ENCODE data around the gene SKOR1.
A peak's percentile ranks its signal among the peaks of the same experiment; 100 is the strongest.

The SKOR1 gene

DNA sequence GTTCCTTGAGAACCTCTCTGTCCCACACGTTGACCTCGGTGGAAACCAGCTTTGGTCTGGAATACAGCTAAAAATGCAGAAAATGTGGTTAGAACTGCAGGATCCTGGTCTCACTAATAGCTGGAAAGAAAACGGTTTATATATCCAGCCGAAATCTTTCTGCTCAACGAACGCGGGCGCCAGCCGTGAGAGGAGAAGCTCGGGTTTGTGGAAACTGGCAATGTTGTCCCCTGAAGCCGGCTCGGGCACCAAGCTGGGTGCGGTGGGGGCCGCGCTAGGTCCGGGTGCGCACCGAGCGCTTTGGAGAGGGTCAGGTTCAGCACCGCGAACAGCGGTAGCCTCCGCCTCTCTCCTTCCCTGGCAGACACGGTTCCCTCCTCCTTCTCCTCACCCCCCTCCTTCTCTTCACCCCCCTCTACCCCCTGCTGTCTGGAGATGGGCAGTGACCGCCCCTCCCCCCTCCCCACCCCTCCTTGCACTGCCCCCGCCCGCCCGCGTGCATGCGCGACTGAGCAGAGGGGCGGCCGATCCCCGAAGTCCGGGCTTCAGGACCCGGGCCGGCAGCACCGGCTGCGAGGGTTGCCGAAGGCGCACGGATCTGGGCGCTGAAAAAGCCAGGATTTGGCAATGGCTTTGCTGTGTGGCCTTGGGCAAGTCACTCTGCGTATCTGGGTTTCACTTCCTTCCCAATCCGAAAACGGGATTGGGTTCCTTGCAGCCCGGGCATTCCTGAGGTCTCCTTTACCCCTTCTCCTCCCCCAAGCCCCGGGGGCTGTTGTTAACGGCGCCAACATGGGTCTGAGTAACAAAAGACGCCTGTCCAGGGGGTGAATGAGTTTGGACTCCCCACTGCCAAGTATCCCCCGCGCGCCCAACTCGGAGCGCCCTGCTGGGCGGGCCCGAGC, at the start of gene SKOR1:
TSS of gene SKOR1 (plus strand) at position 534 of the 905 bp plus-strand sequence. CDS start at position 628, 94 bp downstream.
- Histone ChIP-seq H3K4me3 (ENCODE audit: low read depth, low read length) (peak within 1 kb of the TSS; percentile 48), H3K9ac (ENCODE audit: low read depth, low read length) (no peak within 1 kb of the TSS), H3K36me3 (ENCODE audit: control insufficient read depth, insufficient read depth, low read length) (no peaks in the 10 kb centered on the region), H3K27me3 (ENCODE audit: control insufficient read depth, insufficient read depth, low read length) (peaks cover 92% of the 10 kb centered on the region), H3K4me1 (ENCODE audit: control insufficient read depth, insufficient read depth, low read length) (peaks cover 7% of the 10 kb centered on the region), H3K9me3 (ENCODE audit: control insufficient read depth, insufficient read depth, low read length) (no peaks in the 10 kb centered on the region)

DNA sequence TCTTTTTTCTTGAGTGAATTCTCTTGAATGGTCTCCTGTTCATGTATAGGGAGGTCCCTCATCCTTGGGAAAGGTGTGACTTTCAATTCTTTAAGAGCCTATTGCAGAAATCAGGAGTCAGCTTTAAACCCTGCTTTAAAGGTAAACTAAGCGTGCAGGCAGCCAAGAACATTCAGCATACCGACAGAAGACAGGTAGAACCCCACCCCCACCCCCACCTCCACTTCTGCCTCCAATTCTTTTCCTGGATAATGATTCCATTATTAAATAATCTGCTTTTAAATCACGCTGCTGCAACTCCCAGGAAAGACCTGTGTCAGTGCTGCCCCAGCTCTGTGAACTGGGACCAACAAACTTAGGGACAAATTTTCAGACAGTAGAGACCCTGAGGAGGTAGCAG, 49.3 kb upstream of the SKOR1 start:
- H3K4me1 ChIP-seq (ENCODE audit: control insufficient read depth, insufficient read depth, low read length) = peaks cover 14% of the 10 kb centered on the region
- no peak overlapping the region for H3K9ac ChIP-seq (ENCODE audit: low read depth, low read length)
- H3K9me3 ChIP-seq (ENCODE audit: control insufficient read depth, insufficient read depth, low read length) = no peaks in the 10 kb centered on the region
- H3K36me3 ChIP-seq (ENCODE audit: control insufficient read depth, insufficient read depth, low read length) = no peaks in the 10 kb centered on the region
- H3K4me3 ChIP-seq (ENCODE audit: low read depth, low read length) = no peak overlapping the region
- H3K27me3 ChIP-seq (ENCODE audit: control insufficient read depth, insufficient read depth, low read length) = no peaks in the 10 kb centered on the region

GRCh38 chr15:67776600-67776999, 48.7 kb upstream of the SKOR1 start:
- H3K4me1 ChIP-seq (ENCODE audit: control insufficient read depth, insufficient read depth, low read length) = peaks cover 10% of the 10 kb centered on the region
- no peaks in the 10 kb centered on the region for H3K27me3 ChIP-seq (ENCODE audit: control insufficient read depth, insufficient read depth, low read length)
- H3K36me3 ChIP-seq (ENCODE audit: control insufficient read depth, insufficient read depth, low read length) = no peaks in the 10 kb centered on the region
- no peaks in the 10 kb centered on the region for H3K9me3 ChIP-seq (ENCODE audit: control insufficient read depth, insufficient read depth, low read length)
- H3K9ac ChIP-seq (ENCODE audit: low read depth, low read length) = no peak overlapping the region
- no peak overlapping the region for H3K4me3 ChIP-seq (ENCODE audit: low read depth, low read length)

GRCh38 chr15:67777071-67777470, 48.2 kb upstream of the SKOR1 start:
- Histone ChIP-seq H3K9ac (ENCODE audit: low read depth, low read length) (no peak overlapping the region), H3K36me3 (ENCODE audit: control insufficient read depth, insufficient read depth, low read length) (no peaks in the 10 kb centered on the region), H3K9me3 (ENCODE audit: control insufficient read depth, insufficient read depth, low read length) (no peaks in the 10 kb centered on the region), H3K27me3 (ENCODE audit: control insufficient read depth, insufficient read depth, low read length) (no peaks in the 10 kb centered on the region), H3K4me1 (ENCODE audit: control insufficient read depth, insufficient read depth, low read length) (peaks cover 12% of the 10 kb centered on the region), H3K4me3 (ENCODE audit: low read depth, low read length) (no peak overlapping the region)

GRCh38 chr15:67777773-67778172, 47.5 kb upstream of the SKOR1 start:
- no peak overlapping the region for H3K4me3 ChIP-seq (ENCODE audit: low read depth, low read length)
- no peaks in the 10 kb centered on the region for H3K27me3 ChIP-seq (ENCODE audit: control insufficient read depth, insufficient read depth, low read length)
- H3K4me1 ChIP-seq (ENCODE audit: control insufficient read depth, insufficient read depth, low read length) = peaks cover 17% of the 10 kb centered on the region
- no peak overlapping the region for H3K9ac ChIP-seq (ENCODE audit: low read depth, low read length)
- no peaks in the 10 kb centered on the region for H3K36me3 ChIP-seq (ENCODE audit: control insufficient read depth, insufficient read depth, low read length)
- no peaks in the 10 kb centered on the region for H3K9me3 ChIP-seq (ENCODE audit: control insufficient read depth, insufficient read depth, low read length)

DNA sequence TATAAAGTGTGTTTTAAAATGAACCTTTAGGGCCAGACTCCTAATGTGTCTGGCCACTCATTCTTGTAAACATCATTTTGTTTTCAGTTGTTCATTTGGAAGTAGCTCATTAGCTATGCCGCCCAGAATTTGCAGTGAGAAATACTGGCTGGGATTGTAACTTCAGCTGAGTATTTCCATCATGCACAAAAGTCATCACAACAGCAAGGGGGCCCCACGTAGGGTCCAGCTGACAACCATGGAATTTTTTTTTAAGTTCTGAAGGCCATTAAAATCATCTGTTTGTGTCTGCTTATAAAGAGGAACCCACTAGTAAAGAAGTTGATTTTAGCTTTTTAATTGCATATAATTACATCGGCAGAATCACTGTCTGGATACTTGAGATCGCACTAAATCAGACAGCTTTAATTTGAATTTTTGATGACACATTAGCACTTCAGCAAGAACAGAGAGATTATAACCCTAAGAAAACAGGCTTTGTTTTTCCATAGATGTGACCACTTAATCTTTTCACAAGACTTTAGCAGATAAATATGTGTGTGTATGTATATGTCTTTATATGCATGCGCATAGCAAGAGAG, 46.3 kb upstream of the SKOR1 start:
- Histone ChIP-seq H3K4me3 (ENCODE audit: low read depth, low read length) (no peak overlapping the region), H3K27me3 (ENCODE audit: control insufficient read depth, insufficient read depth, low read length) (no peaks in the 10 kb centered on the region), H3K9ac (ENCODE audit: low read depth, low read length) (no peak overlapping the region), H3K9me3 (ENCODE audit: control insufficient read depth, insufficient read depth, low read length) (no peaks in the 10 kb centered on the region), H3K4me1 (ENCODE audit: control insufficient read depth, insufficient read depth, low read length) (peaks cover 17% of the 10 kb centered on the region), H3K36me3 (ENCODE audit: control insufficient read depth, insufficient read depth, low read length) (no peaks in the 10 kb centered on the region)

DNA sequence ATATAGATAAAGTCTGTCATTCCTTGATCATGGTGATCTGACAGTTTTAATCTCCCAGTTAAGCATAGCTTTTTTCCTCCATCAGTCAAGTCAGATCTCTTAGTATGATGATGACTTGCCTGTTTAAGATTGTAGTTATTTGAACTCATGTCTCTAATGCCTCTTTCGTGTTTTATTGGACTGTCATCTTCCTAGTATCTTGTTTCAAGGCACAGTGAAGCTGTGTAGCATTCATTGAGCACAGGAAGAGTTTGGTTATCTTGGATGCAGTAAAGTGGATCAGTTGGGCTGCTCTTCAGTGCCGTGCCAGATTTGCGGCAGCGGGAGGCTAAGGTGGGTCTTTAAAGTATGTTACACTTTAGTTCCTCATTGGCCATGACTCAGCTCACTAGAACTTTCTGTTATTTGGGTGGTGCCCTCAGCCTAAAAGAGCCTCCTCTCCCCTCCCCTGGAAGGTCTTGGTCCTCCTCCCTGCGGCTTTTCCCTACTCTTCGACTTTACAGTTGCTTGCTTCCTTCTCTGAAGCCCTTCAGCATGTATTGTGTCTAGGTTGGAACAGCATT, 45.7 kb upstream of the SKOR1 start:
- H3K27me3 ChIP-seq (ENCODE audit: control insufficient read depth, insufficient read depth, low read length) = no peaks in the 10 kb centered on the region
- H3K4me1 ChIP-seq (ENCODE audit: control insufficient read depth, insufficient read depth, low read length) = peaks cover 21% of the 10 kb centered on the region
- H3K9me3 ChIP-seq (ENCODE audit: control insufficient read depth, insufficient read depth, low read length) = no peaks in the 10 kb centered on the region
- no peaks in the 10 kb centered on the region for H3K36me3 ChIP-seq (ENCODE audit: control insufficient read depth, insufficient read depth, low read length)
- H3K4me3 ChIP-seq (ENCODE audit: low read depth, low read length) = no peak overlapping the region
- H3K9ac ChIP-seq (ENCODE audit: low read depth, low read length) = no peak overlapping the region

DNA sequence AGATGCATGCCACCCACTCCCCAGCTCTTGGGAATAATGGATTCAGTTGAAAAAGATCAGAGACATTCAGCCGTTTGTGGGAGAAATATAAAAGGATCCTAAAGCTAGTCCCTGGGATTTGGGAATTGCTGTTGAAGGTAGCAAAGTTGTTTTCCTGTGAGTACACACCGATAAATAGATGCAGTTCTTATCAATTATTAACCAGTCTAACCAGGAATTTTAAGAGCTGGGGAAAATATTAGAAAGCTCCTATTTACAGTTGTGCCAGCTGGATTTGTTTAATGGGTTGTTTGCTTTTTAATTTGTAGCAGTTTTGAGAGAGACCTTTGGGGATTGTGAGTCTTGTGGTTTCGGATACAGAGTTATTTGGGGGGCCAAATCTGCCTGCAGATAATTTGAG, 44.2 kb upstream of the SKOR1 start:
- no peaks in the 10 kb centered on the region for H3K27me3 ChIP-seq (ENCODE audit: control insufficient read depth, insufficient read depth, low read length)
- no peak overlapping the region for H3K9ac ChIP-seq (ENCODE audit: low read depth, low read length)
- peaks cover 21% of the 10 kb centered on the region for H3K4me1 ChIP-seq (ENCODE audit: control insufficient read depth, insufficient read depth, low read length)
- no peaks in the 10 kb centered on the region for H3K9me3 ChIP-seq (ENCODE audit: control insufficient read depth, insufficient read depth, low read length)
- no peaks in the 10 kb centered on the region for H3K36me3 ChIP-seq (ENCODE audit: control insufficient read depth, insufficient read depth, low read length)
- H3K4me3 ChIP-seq (ENCODE audit: low read depth, low read length) = no peak overlapping the region

DNA sequence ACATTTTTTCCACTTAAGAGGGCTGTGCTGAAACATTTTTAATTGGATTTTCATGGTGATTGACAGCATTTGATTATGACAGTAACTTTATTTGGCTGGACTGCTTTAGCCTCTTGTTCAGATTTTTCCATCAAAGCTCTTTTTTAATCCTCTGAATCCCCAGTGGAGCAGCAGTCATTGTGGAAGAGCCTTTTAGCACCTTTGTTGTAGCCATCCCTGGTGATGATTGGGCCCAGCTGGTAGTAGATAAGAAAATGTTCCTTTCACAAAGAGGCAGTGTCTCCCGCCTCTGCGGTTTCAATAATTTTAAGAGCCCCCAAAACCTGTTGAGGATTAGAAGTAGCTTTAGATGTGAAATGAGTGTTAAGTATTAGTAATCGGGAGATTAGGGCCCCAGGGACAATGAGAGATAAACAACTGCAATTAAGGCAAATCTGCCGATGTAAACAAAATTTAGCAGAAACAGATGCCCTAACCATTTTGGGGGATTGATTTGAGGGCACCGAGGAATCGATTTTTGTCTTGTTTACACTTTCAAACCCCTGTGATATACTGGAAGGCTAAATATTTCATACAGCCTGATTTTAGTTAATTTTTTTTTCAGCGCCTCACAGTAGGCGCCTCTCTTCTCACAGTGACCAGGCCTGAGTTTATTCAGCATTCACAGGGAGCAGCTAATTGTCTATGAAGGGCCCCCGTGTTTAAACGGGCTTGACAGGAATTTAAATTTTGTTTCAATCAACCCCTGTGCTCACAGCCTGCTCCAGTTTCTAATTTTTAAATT, 43.2 kb upstream of the SKOR1 start:
- Histone ChIP-seq H3K36me3 (ENCODE audit: control insufficient read depth, insufficient read depth, low read length) (no peaks in the 10 kb centered on the region), H3K4me1 (ENCODE audit: control insufficient read depth, insufficient read depth, low read length) (peaks cover 17% of the 10 kb centered on the region), H3K4me3 (ENCODE audit: low read depth, low read length) (no peak overlapping the region), H3K9me3 (ENCODE audit: control insufficient read depth, insufficient read depth, low read length) (no peaks in the 10 kb centered on the region), H3K9ac (ENCODE audit: low read depth, low read length) (no peak overlapping the region), H3K27me3 (ENCODE audit: control insufficient read depth, insufficient read depth, low read length) (no peaks in the 10 kb centered on the region)

DNA sequence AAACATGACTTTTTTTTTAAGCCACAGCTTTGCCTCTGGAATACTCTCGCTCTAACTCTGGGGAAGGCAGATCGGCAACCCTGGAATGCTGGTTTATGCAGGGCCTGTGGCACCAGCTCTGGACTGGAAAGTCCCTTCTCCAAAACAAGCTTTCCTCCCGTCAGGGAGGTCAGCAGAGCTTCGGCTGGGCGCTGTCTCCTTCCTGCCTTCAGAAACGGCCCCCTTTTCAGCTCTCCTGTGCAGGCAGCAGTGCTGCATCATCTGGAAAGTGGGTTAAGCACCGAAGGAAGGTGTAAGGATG, 42.7 kb upstream of the SKOR1 start:
- Histone ChIP-seq H3K9me3 (ENCODE audit: control insufficient read depth, insufficient read depth, low read length) (no peaks in the 10 kb centered on the region), H3K27me3 (ENCODE audit: control insufficient read depth, insufficient read depth, low read length) (no peaks in the 10 kb centered on the region), H3K4me3 (ENCODE audit: low read depth, low read length) (no peak overlapping the region), H3K4me1 (ENCODE audit: control insufficient read depth, insufficient read depth, low read length) (peaks cover 23% of the 10 kb centered on the region), H3K36me3 (ENCODE audit: control insufficient read depth, insufficient read depth, low read length) (no peaks in the 10 kb centered on the region), H3K9ac (ENCODE audit: low read depth, low read length) (no peak overlapping the region)

DNA sequence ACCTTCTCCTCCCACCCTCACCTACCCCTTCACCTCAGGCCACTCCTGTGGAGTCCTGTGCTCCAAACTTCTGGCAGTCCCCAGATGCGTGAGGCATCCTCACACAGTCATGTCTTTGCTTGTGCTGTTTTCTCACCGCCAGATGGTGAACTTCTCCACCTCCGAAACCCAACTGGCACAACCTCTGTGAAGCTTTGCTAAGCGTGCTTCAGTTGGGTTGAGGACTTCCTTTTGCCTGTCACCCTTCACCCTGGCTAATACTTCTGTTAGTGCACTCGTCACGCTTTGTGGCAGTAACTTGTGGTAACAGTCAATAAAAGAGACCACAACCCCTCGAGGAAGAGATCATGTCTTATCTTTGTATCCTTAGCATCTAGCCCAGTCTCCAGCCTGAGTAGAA, 42.0 kb upstream of the SKOR1 start:
- no peak overlapping the region for H3K4me3 ChIP-seq (ENCODE audit: low read depth, low read length)
- no peak overlapping the region for H3K9ac ChIP-seq (ENCODE audit: low read depth, low read length)
- H3K27me3 ChIP-seq (ENCODE audit: control insufficient read depth, insufficient read depth, low read length) = no peaks in the 10 kb centered on the region
- H3K9me3 ChIP-seq (ENCODE audit: control insufficient read depth, insufficient read depth, low read length) = no peaks in the 10 kb centered on the region
- H3K4me1 ChIP-seq (ENCODE audit: control insufficient read depth, insufficient read depth, low read length) = peaks cover 23% of the 10 kb centered on the region
- no peaks in the 10 kb centered on the region for H3K36me3 ChIP-seq (ENCODE audit: control insufficient read depth, insufficient read depth, low read length)

Measured in iPS-15b (cell line).